CD4-positive, alpha-beta T cell treated with Interleukin-2 at 100 ng/mL for 4 hours (primary cell): Measurements from ENCODE around the gene TMC2.
A peak's percentile ranks its signal among the peaks of the same experiment; 100 is the strongest.
"Not testable (repeated sequence)": the region's sequence is repeated elsewhere in the genome, so short reads cannot be mapped to it uniquely, and the experiment has no call there.

ENCODE experiments used
- DNase-seq: peaks from one replicate; pipeline ENCODE4 v3.0.0-alpha.2; 2020; ENCODE audit warnings: low spot score

Gene TMC2

DNA sequence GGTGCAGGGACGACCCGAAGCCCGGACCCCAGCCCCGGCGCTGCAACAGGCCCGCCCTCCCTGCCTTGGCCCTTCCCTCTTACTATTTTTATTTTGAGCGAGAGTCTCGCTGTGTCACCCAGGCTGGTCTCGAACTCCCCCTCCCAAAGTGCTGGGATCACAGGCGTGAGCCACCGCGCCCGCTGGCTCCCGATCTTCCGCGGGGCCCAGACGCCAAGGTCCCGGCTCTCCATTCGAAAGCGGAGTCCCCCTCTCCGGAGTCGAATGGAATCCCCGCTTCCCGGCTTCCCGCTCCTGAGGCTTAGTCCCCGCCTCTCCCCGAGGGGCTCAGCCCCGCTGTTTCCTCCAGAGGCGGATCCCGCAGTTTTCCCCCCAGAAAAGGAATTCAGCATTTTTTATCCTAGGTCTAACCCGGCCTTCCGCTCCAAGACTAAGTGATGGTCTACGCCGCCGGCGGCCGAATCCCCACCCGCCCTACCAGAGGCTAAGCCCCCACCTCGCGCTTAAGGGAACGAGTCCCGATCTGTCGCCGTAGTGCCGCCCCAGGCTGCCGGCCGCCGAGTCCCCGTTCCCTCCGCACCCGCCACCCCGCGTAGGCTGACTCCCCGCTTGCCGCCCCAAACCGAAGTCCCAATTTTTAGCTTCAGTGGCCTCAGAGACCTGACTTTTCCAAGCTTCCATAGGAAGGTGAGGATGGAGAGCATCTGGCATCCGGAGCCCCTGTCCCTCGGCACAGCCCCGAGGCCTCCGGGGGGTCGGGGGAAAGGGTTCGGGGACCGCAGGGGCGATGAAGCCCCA, 11.5 kb upstream of the TMC2 start:
- peak; percentile 10 for DNase-seq

DNA sequence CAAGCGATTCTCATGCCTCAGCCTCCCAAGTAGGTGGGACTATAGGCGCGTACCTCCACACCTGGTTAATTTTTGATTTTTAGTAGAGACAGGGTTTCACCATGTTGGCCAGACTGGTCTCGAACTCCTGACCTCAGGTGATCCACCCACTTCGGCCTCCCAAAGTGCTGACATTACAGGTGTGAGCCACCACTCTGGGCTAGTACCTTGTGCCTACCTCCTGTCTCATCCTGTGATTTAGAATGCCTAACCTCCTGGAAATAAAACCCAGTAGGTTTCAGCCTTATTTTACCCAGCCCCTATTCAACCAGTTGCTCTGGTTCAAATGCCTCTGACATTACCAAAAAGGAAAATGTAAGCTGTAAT, 10.2 kb upstream of the TMC2 start:
- DNase-seq: not testable (repeated sequence)

DNA sequence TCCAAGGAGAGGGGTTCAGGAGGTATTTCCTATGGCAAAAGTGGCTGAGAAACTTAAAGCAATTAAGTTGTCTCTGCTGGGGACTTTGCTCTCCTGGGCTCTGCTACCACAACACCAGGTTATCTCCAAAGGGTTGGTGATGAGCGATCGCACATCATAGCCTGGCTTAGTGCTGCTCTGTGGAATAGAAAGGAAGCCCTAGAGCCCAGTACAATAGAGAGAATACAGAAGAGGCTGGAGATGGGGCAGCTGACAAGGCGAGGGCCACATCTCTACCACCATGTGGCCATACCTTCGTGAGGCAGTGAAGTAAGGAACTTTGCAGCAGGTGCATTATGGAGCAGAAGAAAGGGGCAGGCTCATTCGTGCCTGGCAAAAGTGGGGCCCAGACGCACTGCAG, 8.6 kb upstream of the TMC2 start:
- DNase-seq: no peak

DNA sequence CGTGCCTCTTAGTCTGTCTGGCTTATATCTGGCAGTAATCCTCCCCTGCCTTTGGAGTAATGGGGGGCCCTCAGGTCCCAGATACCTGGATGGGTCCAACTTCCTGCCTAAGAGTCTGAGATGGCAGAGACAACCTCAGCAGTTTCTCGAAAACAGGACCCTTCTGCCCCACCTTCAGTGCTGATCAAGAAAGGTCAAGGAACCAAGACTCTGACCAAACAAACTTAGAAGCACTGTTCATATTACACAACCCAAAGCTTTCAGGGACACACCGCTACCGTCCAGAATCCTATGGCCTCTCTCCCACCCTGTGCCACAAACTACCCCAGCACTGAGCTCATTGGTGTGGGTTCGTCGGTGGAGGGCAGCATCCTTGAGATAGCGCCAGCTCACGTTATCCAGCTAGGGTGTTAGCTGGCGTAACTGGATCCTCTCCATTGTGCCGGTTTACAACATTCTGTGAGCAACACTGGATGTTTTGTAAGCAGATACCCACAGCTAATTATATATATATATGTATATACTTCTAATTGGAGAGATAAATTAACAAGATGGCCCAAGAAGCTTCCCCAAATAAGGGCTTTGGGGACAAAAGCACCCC, 7.6 kb upstream of the TMC2 start:
- DNase-seq: no peak

DNA sequence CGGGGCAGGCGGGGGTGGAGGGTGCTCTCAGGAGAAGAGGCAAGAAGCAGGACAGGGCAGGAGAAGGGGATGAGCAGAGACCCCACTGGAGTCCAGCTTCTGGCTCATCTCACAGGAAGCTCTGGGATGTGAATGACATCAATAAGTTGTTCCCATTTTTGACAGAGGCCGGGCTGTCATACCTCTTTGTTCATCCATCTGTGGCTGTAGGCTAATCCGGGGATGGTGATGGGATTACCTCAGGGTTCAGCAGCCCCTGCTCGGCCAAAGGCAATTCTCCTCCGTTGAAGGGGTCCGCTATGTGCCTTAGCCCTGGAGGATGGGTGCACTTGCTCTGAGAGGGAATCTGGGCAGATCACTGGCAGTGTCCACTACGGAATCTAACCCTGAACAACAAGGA, 3.3 kb upstream of the TMC2 start:
- no peak for DNase-seq

DNA sequence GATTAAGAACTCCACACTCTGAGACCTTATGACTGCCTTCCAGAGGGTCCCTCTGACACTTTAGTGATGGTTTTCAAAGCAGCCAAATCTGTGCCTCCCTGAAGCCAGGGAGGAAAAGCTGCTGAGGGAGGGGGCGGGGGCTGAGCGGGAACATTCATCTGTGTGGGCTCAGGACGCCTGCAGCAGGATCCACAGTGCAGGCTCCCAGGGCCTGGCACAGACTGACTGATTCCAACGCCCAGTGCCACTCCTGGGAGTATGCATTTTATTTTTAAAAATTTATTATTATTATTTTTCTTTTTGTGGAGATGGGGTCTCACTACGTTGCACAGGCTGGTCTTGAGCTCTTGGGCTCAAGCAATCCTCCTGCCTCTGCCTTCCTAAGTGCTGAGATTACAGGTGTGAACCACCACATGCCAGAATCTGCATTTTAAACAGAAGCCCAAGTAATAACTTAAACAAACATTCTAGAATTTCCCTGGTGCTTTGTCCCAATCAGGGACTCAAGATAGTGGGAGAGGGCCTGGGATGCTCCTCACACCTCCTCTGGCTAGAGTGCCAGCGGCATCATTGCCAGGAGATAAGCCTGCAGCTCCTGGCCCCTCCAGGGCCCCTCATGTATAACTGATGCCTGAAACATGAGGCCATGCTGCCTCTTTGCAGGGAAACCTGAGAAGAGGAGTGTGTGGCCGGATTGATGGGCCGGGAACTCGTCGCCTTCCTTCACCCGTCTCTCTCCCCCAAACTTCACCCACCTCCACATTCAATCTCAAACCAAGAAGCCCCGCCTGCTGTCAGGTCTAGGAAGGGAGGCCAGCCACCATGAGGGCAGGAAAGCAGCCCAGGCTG, 438 bp upstream of the TMC2 start:
- DNase-seq: no peak

DNA sequence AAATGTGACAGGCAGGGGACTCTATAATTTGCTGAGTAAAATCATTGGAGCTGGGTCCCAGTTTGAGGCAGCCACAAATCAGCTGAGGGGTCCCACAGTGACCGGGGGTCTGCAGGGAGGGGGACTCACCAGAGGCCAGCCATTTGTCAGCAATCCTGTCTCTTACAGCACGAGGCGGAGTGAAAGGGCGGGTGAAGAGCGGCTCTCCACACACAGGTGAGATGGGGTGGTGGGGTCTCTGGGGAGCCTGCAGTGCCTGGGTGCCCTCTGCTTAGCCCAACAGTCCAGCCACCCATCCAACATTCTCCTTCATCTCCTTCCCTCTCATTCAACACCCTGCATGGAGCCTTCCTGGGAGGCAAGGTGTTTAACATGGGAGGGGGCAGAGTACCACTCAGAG, 728 bp downstream of the TMC2 start:
- DNase-seq: no peak

DNA sequence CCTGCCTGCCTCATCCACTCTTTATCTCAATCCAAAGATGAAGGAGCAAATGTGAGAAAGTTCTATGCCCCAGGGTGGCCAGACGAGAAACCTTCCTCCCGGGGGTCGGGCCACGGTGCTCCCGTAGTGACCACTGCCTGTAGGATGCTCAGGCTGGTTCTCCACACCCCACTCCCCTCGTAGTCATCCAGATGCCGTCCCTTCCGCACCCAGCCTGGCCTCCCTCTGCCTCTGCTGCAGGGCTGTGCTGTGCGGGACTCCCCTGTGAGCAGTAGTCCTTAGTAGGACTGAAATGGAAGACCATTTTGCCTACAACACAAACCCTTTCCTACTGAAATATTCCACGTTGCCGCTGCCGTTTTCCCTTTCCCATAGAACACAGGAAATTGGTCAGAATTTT, 2.0 kb downstream of the TMC2 start:
- DNase-seq: no peak

DNA sequence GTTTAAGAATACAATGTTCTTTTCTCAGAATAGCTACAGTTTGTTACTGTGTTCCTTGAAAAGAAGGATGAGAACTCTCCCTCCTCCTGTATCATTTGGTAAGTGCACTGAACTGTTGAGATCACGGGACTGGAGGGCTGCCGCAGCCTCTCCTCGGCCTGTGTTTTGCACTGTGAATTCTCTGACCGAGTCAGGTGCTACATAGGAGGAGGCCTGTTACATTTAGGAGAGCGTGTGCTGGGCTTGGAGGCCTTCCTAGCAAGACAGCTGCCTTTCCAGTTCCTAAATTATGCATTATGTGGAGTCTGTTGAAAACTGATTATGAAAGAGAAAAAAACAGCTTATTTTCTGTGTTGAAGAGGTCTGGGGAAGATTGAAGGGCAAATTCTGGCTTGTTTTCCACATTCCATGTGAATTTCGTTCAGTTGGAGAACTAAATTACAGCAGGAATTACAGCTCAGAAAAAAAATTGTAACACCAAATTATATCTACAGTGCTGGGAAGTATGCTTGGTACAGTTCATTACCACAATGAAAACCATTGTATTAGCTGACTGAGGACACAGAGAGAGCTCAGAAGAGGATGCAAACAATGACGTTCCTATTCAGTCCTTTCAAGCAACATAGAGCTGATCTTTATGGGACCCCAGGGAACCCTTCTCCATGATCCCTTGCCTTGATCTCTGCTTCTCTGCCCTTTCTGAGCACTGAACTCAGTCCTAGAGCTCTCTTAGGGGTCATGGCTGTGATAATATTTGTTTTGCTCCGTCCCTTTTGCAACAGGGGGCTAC, 2.8 kb downstream of the TMC2 start:
- no peak for DNase-seq

DNA sequence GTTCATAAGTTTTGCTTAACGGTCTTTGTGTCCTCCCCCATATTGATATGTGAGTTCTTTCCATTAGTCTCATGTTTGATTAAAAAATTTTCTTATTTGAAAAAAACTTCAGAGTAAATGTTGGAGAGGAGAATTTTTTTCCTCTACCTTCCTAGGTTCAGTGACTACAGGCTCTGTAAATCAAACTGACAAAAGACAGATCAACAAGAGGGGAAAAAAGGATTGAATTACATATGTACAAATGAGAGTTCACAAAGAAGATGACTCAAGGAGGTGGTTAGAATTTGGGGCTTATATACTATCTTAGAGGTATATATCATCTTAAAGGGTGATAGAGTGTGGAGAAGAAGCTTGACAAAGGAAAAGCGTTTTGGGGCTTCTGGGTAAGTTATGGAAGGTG, 5.6 kb downstream of the TMC2 start:
- DNase-seq: no peak

DNA sequence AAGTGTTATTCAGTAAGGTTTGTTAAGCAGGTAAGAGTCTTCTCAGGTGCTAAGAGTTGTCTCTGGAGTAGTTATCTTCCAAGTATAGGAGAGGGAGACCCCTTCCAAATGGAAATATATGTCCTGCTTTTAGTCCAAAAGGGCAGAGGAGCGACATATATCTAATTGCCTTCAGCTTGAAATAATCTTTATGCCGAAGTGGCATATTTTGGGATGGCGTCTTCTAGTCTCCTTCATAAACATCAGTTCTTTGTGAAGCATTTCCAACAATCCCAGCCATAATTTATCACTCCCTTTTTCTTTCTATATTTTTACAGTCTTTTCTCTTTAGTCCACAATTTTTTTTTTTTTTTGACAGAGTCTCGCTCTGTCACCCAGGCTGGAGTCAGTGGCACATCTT, 6.0 kb downstream of the TMC2 start:
- no peak for DNase-seq

DNA sequence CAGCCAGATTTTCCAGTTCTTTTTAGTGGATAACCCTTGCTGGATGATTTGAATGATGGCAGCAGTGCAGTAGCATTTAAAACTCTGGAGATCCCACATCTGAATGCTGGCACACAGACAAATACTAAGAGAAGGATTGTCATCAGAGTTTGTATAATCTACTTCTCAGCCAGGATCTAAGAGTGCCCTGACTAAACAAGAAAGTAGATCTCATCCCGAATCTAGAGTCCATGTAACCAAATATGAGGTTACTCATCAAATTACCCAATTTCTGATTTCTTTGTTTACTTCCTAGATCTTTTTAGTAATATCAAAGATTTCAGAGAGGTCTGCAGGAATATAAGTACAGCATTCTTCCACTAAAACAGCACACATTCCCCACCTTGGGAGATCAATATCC, 7.8 kb downstream of the TMC2 start:
- no peak for DNase-seq

DNA sequence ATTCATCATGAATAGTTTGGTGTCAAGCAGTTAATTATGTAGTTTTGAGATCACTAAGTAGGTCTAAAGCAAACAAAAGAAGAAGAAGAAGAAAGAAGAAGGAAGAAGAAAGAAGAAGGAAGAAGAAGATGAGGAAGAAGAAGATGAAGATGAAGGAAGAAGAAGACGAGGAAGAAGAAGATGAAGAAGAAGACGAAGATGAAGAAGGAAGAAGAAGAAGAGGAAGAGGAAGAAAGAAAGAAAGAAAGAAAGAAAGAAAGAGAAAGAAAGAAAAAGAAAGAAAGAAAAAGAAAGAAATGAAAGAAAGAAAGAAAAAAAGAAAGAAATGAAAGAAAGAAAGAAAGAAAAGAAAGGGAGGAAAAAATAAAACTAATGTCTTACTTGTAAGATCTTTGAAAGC, 9.2 kb downstream of the TMC2 start:
- DNase-seq: no peak

DNA sequence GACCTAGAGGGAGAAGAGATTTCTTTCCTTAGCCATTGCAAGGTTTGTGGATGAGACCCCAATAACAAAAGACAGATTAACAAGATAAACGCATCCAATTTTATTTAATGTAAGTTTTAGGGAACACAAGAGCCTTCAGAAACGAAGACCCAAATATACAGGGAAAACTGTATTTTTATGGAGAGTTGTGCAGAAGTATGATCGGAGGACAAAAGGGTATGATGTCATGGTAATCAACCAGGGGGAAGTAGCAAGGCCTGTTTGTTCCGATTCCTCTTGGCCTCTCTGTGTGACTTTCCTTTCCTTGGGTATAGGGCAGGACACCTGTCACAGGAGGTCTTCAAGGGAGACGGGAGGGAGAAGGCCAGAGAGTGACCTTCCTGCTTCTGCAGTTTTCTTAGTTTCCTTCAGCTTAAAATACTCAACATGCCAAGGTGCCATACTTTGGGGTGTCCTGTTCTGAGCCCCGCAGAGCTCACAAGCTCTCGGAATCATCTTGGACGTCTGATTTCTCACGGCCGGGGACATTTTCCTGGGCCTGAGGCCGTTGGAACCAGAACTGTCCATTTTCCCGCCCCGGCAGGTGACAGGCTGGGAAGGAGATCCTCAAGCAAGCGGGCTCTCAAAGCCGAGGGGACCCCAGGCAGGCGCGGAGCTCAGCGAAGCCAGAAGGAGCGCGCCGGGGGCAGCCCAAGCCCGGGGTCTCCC, 21.7 kb downstream of the TMC2 start:
- no peak for DNase-seq

DNA sequence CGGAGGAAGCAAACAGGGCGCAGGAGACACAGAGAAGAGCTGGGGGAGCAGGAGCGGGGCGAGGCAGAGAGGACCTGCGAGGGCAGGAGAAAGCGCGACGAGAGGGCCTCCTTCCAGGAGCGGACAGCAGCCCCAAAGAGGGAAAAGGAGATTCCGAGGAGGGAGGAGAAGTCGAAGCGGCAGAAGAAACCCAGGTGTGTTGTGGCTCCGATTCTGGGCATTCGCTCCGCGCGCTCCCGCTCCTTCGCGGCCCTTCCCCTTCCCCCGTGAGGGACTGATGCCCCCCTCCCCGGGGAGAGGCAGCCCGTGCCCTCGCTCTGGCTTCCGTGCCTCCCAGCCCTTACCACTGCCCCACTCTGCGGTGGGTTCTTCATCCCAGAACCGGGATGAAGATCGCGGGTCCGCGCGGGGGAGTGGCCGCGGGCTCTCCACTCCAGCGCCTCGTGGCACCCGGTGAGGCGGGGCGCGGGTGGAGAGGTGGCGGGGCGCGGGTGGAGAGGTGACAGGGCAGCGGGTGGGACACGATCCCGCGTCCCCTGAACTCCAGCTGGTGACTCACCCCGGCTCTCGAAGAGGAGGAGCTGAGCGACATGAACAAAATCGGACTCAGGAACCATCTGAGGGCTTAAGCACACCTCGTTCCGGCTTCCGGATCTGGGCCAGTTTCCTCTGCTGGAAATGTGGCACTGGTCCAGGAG, 22.4 kb downstream of the TMC2 start:
- DNase-seq: no peak

DNA sequence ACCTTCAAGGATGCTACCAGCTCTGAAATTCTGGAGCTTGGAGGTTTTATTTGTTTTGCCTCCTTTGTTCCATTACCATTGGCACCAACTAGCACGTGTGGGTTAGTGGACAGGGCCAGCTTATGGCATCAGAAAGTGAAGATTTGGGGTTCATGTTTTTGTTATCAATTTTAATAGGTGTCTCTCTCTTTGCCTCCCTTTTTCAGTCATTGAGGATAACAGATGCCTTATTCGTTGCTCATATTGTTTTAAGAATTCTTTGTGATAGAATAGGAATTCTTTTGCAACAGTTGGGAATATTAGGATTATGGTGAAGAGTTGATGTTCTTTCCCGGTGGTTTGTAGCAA, 22.9 kb downstream of the TMC2 start:
- no peak for DNase-seq

DNA sequence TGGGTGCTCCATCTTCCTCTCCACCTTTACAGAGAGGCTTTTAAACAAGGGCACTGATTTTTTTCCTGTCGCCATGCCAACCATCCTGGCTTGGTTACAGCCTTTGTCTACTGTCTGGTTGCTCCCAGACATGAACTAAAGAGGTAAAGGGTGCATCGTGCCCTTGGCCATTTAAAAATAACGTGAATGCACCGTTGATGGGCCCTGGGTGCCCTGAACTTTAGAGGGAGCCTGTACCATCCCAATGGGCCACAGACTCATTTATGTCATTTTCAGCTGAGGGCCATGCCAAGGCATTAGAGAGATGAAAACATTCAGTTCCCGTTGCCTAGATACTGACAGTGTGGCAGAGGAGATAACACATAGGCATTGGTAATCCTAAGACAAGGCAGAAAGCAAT, 23.3 kb downstream of the TMC2 start:
- no peak for DNase-seq

DNA sequence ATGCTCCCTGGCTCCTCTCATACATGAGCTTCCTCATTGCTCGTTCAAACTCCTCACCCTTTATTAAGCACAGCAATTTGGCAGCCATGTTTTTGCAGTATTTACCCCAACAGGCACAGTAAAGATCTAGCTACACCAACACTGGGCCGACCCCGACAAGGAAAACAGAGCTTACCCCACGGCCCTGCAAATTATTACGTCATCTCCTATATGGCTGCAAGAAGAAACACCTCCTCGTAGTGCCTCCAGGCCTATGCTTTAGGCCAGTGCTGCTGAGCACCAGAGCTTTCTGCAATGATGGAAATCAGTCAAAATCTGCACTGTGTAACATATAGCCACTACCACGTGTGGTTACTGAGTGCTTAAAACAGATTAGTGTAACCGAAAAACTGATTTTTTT, 26.7 kb downstream of the TMC2 start:
- no peak for DNase-seq

DNA sequence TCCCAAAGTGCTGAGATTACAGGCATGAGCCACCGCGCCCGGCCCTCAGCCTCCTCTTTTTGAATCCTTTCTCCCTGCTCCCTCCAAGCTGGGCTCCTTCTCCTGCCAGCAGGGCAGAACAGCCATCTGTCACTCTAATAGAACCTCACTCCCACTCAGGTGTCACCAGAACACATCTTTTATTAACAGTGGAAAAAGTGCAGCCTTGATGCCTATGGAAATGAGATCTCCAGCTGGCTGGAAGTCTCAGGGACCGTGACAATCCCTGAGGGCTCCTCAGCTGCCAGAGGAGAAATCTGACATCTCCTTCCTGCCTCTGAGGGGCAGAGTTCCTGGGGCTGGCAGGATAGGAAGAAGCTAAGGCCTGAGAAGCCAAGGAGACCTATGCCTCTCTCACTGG, 28.0 kb downstream of the TMC2 start:
- DNase-seq: no peak

DNA sequence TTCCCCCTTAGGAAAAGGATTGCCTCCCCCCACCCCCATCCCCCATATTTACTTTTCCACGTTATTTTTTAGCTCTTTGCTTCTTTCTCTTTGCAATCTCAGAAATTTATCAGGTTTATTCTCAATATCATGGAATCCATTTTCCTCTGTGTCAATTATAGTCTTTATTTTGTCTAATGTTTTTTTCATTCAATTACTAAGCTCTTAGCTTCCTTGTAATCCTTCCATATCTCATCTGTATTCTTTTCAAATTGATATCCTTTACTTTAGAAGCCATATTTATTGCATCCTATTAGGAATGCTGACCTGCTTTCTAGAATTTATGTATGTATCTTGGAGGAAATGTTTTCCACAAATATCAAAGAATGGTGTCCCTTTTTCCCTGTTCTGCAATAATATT, 39.3 kb downstream of the TMC2 start:
- DNase-seq: no peak

DNA sequence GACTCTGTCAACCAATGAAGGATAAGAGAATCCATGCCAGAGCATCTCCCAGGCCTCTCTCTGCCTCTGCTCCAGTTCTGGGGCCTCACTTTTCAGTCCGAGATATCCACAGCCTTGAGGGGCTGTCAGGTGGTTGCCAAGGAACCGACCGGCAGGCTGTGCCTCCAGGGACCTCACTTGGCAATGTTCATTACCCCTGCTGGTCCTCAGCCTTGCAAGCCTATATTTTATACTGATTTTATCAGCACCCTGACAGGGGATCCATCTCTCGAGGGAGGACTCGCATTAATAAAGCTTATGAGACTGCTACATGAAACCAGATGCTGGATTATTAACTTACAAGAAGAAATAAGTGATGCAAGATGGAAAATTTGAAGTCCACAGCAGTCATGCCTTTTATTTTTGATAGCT, 39.9 kb downstream of the TMC2 start:
- no peak for DNase-seq
